ENCODE data around the gene ERBIN. TPM values are rescaled to one million over a fixed set of nuclear protein-coding genes. Genes with fewer than 3 reads are reported as not detected.
A peak's percentile ranks its signal among the peaks of the same experiment; 100 is the strongest.

Gene ERBIN
- total RNA-seq, 1 donor from 2014 or later, result 12.0 TPM

DNA sequence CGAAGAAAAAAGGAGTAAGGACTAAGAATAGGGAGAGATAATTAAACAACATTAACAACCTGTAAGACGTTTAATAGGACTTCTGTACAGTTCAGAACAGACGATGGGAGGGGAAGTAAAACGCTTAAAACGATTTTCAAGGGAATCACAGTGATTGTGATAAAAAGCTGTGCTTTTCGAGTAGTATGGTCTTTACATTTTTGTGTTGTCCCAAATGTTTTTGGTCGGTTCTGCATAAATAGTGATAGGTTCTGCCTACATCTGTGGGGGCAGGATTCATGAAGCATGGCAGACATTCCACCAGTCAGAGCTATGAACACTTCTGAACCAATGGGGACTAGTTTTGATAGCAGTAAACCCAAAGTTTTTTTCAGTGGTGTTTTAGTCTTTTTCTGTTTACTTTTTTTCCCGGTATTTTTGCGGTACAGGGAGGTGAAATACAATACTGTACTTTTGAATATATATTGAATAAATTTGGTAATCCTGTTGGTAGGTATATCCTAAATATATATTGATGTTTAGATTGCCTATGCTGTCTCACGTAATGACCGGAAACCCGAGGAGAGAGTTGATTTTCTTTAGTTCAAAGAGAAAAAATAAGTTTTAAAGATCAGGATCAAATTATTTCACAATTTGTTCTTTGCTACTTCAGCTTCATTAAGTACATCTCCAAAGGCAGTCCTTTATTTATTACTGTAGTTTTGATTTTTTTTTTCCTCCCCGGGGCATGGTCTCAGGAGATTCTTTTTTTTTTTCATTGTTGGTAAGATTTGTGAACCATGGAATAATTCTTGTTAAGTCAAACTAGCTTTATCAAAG is 1.3 kb downstream of the ERBIN start:
- DNase-seq (ENCODE audit: low spot score in 2 of 2), result no peak
- Histone ChIP-seq H3K4me3 (peak overlapping the region; percentile 97 to 99), H3K27me3 (no peaks in the 10 kb centered on the region), H3K9me3 (no peaks in the 10 kb centered on the region), H3K36me3 (no peaks in the 10 kb centered on the region), H3K4me1 (peaks cover 0 to 14% of the 10 kb centered on the region in 2 donors), H3K27ac (peak overlapping the region; percentile 98 to 100)
- TF ChIP-seq, protein P1, sequence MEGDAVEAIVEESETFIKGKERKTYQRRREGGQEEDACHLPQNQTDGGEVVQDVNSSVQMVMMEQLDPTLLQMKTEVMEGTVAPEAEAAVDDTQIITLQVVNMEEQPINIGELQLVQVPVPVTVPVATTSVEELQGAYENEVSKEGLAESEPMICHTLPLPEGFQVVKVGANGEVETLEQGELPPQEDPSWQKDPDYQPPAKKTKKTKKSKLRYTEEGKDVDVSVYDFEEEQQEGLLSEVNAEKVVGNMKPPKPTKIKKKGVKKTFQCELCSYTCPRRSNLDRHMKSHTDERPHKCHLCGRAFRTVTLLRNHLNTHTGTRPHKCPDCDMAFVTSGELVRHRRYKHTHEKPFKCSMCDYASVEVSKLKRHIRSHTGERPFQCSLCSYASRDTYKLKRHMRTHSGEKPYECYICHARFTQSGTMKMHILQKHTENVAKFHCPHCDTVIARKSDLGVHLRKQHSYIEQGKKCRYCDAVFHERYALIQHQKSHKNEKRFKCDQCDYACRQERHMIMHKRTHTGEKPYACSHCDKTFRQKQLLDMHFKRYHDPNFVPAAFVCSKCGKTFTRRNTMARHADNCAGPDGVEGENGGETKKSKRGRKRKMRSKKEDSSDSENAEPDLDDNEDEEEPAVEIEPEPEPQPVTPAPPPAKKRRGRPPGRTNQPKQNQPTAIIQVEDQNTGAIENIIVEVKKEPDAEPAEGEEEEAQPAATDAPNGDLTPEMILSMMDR (IDR thresholded peaks at IDR 0.05), result no peak
- intact Hi-C loops (cut with DNase I), result loop anchor here (5.0 to 10.0 kb wide), 2 partner anchors 203 to 890 kb away; partner anchors contain the start of genes NLN and SGTB

DNA sequence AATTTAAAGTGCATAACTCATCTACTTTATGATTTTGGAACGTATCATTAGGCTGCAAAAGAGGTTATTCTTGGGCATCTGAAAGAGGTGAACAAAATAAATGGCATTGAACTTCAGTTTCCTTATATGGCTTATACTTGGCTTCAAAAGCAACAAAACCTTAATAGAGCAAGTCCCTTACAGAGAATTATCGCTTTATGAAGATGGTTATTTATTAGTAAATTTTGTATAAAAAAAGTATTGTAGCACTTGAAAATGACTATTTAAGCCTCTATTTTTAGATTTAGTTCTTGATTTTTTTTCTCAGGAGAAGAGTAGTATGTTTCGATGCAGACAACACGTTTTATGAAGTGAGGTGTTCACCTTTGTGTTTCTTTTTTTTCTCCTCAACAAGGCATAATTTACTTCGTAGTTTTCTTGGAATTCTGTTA is 2.0 kb downstream of the ERBIN start:
- H3K27me3 ChIP-seq, result no peaks in the 10 kb centered on the region
- H3K4me3 ChIP-seq, result peak overlapping the region; percentile 97 to 99
- no peak for DNase-seq (ENCODE audit: low spot score in 2 of 2)
- TF ChIP-seq, protein P1 (IDR thresholded peaks at IDR 0.05), result no peak
- intact Hi-C loops (cut with DNase I), result loop anchor here (5.0 to 10.0 kb wide), 2 partner anchors 204 to 891 kb away; partner anchors contain the start of genes NLN and SGTB
- no peak overlapping the region for H3K27ac ChIP-seq
- H3K4me1 ChIP-seq, result peaks cover 0 to 14% of the 10 kb centered on the region in 2 donors
- no peaks in the 10 kb centered on the region for H3K9me3 ChIP-seq
- H3K36me3 ChIP-seq, result no peaks in the 10 kb centered on the region

DNA sequence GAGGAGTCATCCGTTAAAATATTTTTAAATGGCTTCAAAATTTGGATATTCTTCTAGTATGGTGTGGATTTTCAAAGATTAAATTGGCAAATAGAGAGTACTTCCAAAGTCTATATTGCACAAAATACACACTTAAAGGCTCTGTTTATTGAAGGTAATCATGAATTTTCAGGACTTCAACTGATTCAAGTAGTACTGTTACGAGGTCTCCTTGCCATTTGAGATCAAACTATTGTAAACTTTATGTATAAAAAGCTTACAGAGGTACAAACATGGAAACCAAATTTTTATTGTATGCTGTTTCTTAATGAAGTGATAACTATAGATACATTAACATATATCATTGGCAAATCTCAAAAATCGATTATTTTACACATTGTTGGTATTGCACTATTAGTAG is 2.5 kb downstream of the ERBIN start:
- Histone ChIP-seq H3K4me1 (peaks cover 0 to 14% of the 10 kb centered on the region in 2 donors), H3K36me3 (no peaks in the 10 kb centered on the region), H3K27me3 (no peaks in the 10 kb centered on the region), H3K4me3 (peak overlapping the region; percentile 97 to 99), H3K9me3 (no peaks in the 10 kb centered on the region), H3K27ac (no peak overlapping the region)
- TF ChIP-seq, protein P1 (IDR thresholded peaks at IDR 0.05), result no peak
- intact Hi-C loops (cut with DNase I), result loop anchor here (5.0 to 10.0 kb wide), 2 partner anchors 204 to 892 kb away; partner anchors contain the start of genes NLN and SGTB
- DNase-seq (ENCODE audit: low spot score in 2 of 2), result no peak

DNA sequence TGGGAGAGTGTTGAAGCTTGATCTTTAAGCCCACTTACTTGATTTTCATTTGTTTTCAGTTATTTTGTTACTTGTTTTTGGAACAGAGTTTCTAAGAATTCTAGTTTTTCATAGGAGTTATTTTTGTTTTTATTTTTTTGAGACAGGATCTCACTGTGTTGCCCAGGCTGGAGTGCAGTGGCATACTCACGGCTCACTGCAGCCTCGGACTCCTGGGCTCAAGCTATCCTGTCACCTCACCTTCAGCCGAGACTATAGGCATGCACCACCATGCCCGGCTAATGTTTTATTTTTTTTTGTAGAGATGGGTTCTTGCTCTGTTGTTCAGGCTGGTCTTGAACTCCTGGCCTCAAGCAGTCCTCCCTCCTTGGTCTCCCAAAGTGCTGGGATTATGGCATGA is 6.3 kb downstream of the ERBIN start:
- Histone ChIP-seq H3K4me1 (peaks cover 0 to 29% of the 10 kb centered on the region in 2 donors), H3K36me3 (no peaks in the 10 kb centered on the region), H3K4me3 (no peak overlapping the region), H3K9me3 (no peaks in the 10 kb centered on the region), H3K27ac (no peak overlapping the region), H3K27me3 (no peaks in the 10 kb centered on the region)
- intact Hi-C loops (cut with DNase I), result no loop called here
- TF ChIP-seq, protein P1 (IDR thresholded peaks at IDR 0.05), result no peak
- no peak for DNase-seq (ENCODE audit: low spot score in 2 of 2)

DNA sequence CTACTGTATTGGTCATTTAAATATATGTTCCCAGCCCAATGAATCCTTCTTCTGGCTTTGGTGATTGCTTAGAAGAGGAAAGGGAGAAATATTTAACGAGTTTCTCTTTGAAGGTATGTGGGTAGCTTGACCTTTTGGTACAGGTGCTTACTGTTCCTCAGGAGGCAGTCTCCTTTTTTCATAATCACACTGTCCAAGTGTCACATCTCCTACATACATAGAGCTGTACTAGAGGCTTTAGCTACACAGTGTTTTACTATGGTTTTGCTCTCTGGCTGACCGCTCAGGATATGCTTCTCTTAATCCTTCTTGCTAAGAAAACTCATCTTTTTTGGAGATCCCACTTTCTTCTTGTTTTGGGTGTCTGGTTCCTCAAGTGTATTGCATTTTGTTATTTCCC is 6.9 kb downstream of the ERBIN start:
- no peaks in the 10 kb centered on the region for H3K36me3 ChIP-seq
- intact Hi-C loops (cut with DNase I), result no loop called here
- H3K27ac ChIP-seq, result no peak overlapping the region
- no peaks in the 10 kb centered on the region for H3K27me3 ChIP-seq
- no peaks in the 10 kb centered on the region for H3K9me3 ChIP-seq
- H3K4me1 ChIP-seq, result peaks cover 0 to 29% of the 10 kb centered on the region in 2 donors
- DNase-seq (ENCODE audit: low spot score in 2 of 2), result no peak
- no peak overlapping the region for H3K4me3 ChIP-seq
- TF ChIP-seq, protein P1 (IDR thresholded peaks at IDR 0.05), result no peak

All from ascending aorta (tissue), 2 donors.